ENCODE data around the gene HACD1.

DNA sequence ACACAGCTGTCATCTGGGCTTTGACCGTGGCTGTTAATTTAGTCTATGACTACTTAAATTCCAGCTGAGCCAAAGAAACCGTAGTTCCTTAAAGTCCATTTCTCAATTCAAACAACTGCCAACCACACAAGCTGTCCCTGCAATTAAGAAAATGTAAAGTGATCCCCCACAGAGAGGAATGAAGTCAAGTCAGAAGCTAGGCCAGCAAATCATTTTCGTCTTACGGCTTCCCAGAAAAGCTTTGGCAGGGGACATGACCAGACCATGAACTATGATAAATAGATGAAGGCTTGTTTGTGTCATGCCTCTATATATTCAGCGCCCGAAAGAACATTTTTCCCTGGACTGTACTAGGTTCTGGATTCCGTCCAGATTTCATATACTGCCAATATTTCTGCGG, 54.6 kb downstream of the HACD1 start:
- TF ChIP-seq, protein P1, sequence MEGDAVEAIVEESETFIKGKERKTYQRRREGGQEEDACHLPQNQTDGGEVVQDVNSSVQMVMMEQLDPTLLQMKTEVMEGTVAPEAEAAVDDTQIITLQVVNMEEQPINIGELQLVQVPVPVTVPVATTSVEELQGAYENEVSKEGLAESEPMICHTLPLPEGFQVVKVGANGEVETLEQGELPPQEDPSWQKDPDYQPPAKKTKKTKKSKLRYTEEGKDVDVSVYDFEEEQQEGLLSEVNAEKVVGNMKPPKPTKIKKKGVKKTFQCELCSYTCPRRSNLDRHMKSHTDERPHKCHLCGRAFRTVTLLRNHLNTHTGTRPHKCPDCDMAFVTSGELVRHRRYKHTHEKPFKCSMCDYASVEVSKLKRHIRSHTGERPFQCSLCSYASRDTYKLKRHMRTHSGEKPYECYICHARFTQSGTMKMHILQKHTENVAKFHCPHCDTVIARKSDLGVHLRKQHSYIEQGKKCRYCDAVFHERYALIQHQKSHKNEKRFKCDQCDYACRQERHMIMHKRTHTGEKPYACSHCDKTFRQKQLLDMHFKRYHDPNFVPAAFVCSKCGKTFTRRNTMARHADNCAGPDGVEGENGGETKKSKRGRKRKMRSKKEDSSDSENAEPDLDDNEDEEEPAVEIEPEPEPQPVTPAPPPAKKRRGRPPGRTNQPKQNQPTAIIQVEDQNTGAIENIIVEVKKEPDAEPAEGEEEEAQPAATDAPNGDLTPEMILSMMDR (IDR thresholded peaks at IDR 0.05): no peak
- TF ChIP-seq POLR2A (IDR thresholded peaks at IDR 0.05): no peak

Data from heart left ventricle (tissue), 13 donors.